HuH-7 (cell line): ENCODE measurements around the gene PCDHAC2.

ENCODE experiments used
- DNase-seq: peaks from one replicate; pipeline ENCODE4 v3.0.0; 2011; ENCODE audit warnings: low spot score

PCDHAC2 gene

DNA sequence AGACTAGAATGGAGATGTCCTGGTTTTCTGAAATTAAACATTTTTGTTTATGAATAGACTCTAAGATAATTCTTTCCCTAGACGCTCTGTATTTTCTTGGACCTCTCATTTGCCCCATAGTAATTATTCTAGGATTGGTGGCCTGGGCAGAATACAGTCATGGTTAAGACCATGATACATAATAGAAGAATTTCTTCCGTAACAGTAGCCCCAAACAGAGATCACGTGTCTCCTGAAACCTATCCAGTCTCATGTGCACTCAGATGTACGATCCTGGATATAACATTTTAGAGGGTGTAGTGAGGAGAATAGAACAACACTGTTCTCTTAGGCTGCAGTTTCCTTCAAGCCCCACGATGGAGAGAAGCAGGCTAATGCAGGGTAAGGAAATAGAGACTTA is 22.3 kb downstream of the PCDHAC2 start:
- no peak for DNase-seq

GRCh38 chr5:140989254-140990020 is 23.2 kb downstream of the PCDHAC2 start:
- DNase-seq, result no peak

DNA sequence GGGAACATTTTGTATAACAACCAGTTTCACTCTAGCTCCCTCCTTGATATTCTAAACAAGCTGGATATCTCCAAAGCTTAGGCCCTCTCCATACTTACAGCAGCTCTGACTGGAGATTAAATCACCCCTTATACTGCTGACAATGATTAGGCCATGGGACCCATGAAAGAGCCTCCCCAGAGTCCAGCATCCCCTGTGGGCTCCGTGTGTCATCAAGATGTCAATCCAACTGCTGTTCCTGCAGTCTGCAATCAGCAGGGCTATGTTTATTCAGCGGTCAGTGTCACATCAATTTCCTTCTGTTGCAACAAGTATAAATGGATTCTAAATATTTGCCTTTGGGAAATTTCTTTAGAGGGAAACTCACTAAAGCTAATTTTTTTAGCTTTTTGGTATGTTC is 26.6 kb downstream of the PCDHAC2 start:
- peak; percentile 6 for DNase-seq

DNA sequence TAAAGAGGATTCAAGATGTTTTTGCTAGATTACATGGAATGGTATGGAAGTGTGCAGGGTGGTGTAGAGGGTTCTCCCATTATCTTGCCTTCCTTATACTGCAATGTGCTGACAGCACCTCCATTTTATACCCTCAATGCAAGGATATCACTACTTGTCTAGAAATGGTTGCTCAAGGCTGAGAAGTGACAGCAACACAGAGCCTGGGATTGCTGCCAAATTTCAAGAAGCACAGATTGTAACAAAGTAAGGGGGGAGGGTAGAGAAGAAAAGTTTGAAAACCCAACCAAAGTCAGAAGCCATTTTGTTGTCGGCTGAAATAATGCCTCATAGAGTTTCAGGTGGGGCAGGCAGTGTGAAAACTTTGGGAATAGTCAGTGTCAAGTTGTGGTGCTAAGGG is 29.8 kb downstream of the PCDHAC2 start:
- DNase-seq, result no peak

DNA sequence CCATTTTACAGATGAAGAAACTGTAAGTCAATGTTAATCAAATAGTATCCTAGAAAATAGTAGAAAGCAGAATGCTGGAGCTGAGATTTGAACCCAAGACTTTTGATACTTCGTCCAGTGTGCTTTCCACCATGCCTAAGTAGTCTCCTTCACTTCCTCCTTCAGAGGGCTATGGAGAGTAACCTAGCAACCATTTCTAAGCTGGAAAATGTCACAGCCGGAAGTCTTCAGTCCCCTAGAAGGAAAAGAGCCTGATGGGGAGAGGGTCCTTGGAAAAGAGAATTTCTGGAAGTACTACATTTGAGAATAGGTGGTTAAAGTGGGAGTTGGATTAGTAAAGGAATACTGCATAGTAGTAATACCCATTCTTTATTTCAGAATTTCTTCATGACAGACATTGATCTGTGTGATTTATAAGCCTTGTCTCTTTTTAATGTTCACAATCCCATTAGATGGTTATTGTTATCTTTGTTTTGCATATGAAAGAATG is 32.7 kb downstream of the PCDHAC2 start:
- DNase-seq, result no peak

GRCh38 chr5:141001446-141001843 is 35.2 kb downstream of the PCDHAC2 start:
- no peak for DNase-seq

- no peak for DNase-seq
Measured at GRCh38 chr5:141001844-141002604, 35.7 kb downstream of the PCDHAC2 start.

DNA sequence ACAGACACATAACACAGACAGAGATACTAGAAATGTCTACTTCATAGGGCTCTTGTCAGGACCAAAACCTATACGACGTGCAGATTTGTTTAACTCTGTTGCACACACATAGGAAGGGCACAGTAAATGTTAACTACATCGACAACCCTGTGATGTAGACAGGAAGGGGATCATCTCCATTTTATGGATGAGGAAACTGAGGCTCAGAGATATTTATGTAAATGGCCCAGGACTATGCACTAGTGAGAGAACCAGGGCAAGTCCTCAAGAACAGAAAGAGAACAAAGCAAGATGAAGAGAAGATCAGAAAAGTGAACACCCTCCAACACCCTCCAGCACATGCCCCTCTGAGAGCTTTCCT is 36.3 kb downstream of the PCDHAC2 start:
- DNase-seq, result no peak

GRCh38 chr5:141003031-141003430 is 36.8 kb downstream of the PCDHAC2 start:
- DNase-seq, result no peak

DNA sequence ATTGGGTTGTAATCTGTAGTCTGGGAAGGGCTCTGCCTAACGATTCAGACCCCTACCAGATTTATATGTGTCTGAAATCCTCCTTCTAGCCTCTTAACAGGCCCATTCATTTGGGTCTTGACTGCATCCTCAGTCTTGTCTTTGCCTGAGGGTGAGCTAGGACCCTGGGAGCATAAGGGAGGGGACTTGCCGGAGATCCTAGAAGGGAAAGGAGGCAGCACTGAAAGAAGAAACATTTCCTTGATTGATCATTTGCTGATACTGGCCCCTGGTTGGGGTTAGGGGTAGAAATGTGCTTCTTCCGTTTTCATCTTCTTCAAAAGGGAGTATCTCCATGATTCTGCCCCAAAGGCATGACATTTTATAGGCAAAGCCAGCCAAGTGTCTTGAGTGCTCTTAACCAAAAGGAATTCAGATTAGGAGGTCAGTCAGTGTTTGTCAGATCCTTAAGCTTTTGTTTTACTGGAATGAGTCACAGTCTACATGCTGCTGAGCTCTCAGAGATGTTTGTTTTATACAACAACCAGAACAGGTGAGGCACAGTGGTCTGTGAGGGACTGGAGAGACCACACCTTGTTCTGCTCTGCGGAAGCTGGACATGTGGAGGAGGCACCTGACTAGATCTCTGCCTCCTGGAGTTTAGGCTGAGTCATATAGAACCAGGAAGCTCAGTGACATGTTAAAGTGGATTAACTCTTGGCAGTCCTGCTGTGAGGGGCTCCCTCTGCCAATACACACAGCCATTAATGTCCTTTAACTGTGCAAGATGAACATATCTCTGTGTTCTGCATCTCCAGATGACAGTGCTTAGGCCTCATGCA is 37.7 kb downstream of the PCDHAC2 start:
- DNase-seq, result no peak

GRCh38 chr5:141007791-141008190 is 41.5 kb downstream of the PCDHAC2 start:
- DNase-seq, result no peak

GRCh38 chr5:141010047-141010793 is 43.9 kb downstream of the PCDHAC2 start:
- DNase-seq, result no peak

GRCh38 chr5:141017943-141018342 is 51.7 kb downstream of the PCDHAC2 start:
- no peak for DNase-seq
